T-helper 2 cell treated with Interferon-gamma antibody and Interleukin-4, amounts not matched to agents 5 μg/mL and 100 μg/mL, for 36 hours (primary cell): ENCODE results near the gene HRH4.

Experiments
- DNase-seq: peaks from one replicate; pipeline ENCODE4 v3.0.0; 2021; ENCODE audit warnings: low spot score
- H3K27ac Mint-ChIP-seq: one replicate; pipeline ENCODE4 v1.8.0; 2021; ENCODE audit warnings: mild to moderate bottlenecking, mixed read lengths
- H3K27me3 Mint-ChIP-seq: one replicate; pipeline ENCODE4 v1.8.0; 2021; ENCODE audit warnings: low read depth, mixed read lengths
- H3K36me3 Mint-ChIP-seq: one replicate; pipeline ENCODE4 v1.8.0; 2021; ENCODE audit warnings: low read depth, mixed read lengths
- H3K4me1 Mint-ChIP-seq: one replicate; pipeline ENCODE4 v1.8.0; 2021; ENCODE audit warnings: low read depth, mixed read lengths
- H3K4me3 Mint-ChIP-seq: one replicate; pipeline ENCODE4 v1.8.0; 2022; ENCODE audit warnings: mild to moderate bottlenecking, moderate library complexity, mixed read lengths
- H3K9me3 Mint-ChIP-seq: one replicate; pipeline ENCODE4 v1.8.0; 2021; ENCODE audit warnings: mixed read lengths

Gene HRH4

GRCh38 chr18:24502667-24503523 lies 42.5 kb downstream of the HRH4 start:
- DNase-seq, result no peak
- Mint-ChIP-seq H3K27me3 (peaks cover 5% of the 10 kb centered on the region), H3K4me3 (no peak overlapping the region), H3K9me3 (no peaks in the 10 kb centered on the region), H3K27ac (no peak overlapping the region), H3K4me1 (no peaks in the 10 kb centered on the region), H3K36me3 (no peaks in the 10 kb centered on the region)

- no peak overlapping the region for H3K4me3 Mint-ChIP-seq
- no peak for DNase-seq
- H3K4me1 Mint-ChIP-seq, result no peaks in the 10 kb centered on the region
- no peaks in the 10 kb centered on the region for H3K9me3 Mint-ChIP-seq
- H3K27me3 Mint-ChIP-seq, result peaks cover 2% of the 10 kb centered on the region
- H3K27ac Mint-ChIP-seq, result no peak overlapping the region
- no peaks in the 10 kb centered on the region for H3K36me3 Mint-ChIP-seq
These were observed 44.0 kb downstream of the HRH4 start for GRCh38 chr18:24504401-24504800.

GRCh38 chr18:24506175-24506574 lies 45.7 kb downstream of the HRH4 start:
- no peak overlapping the region for H3K27ac Mint-ChIP-seq
- no peak overlapping the region for H3K4me3 Mint-ChIP-seq
- H3K36me3 Mint-ChIP-seq, result no peaks in the 10 kb centered on the region
- peaks cover 2% of the 10 kb centered on the region for H3K27me3 Mint-ChIP-seq
- DNase-seq, result no peak
- no peaks in the 10 kb centered on the region for H3K9me3 Mint-ChIP-seq
- H3K4me1 Mint-ChIP-seq, result no peaks in the 10 kb centered on the region

- H3K27ac Mint-ChIP-seq, result no peak overlapping the region
- H3K4me1 Mint-ChIP-seq, result no peaks in the 10 kb centered on the region
- DNase-seq, result no peak
- H3K9me3 Mint-ChIP-seq, result no peaks in the 10 kb centered on the region
- no peak overlapping the region for H3K4me3 Mint-ChIP-seq
- H3K27me3 Mint-ChIP-seq, result no peaks in the 10 kb centered on the region
- no peaks in the 10 kb centered on the region for H3K36me3 Mint-ChIP-seq
These were observed 49.0 kb downstream of the HRH4 start for GRCh38 chr18:24509435-24509834.

GRCh38 chr18:24514439-24514838 lies 54.0 kb downstream of the HRH4 start:
- Mint-ChIP-seq H3K4me1 (no peaks in the 10 kb centered on the region), H3K9me3 (no peaks in the 10 kb centered on the region), H3K36me3 (no peaks in the 10 kb centered on the region), H3K4me3 (no peak overlapping the region), H3K27ac (no peak overlapping the region), H3K27me3 (no peaks in the 10 kb centered on the region)
- no peak for DNase-seq

GRCh38 chr18:24515721-24516120 lies 55.3 kb downstream of the HRH4 start:
- DNase-seq, result no peak
- H3K27ac Mint-ChIP-seq, result no peak overlapping the region
- H3K4me1 Mint-ChIP-seq, result no peaks in the 10 kb centered on the region
- no peak overlapping the region for H3K4me3 Mint-ChIP-seq
- H3K36me3 Mint-ChIP-seq, result no peaks in the 10 kb centered on the region
- no peaks in the 10 kb centered on the region for H3K27me3 Mint-ChIP-seq
- no peaks in the 10 kb centered on the region for H3K9me3 Mint-ChIP-seq

GRCh38 chr18:24516261-24516660 lies 55.8 kb downstream of the HRH4 start:
- H3K4me1 Mint-ChIP-seq, result no peaks in the 10 kb centered on the region
- no peak for DNase-seq
- no peak overlapping the region for H3K4me3 Mint-ChIP-seq
- H3K9me3 Mint-ChIP-seq, result no peaks in the 10 kb centered on the region
- no peak overlapping the region for H3K27ac Mint-ChIP-seq
- H3K27me3 Mint-ChIP-seq, result no peaks in the 10 kb centered on the region
- no peaks in the 10 kb centered on the region for H3K36me3 Mint-ChIP-seq

- H3K4me3 Mint-ChIP-seq, result no peak overlapping the region
These were observed 57.1 kb downstream of the HRH4 start for GRCh38 chr18:24517554-24517953.

GRCh38 chr18:24518596-24518995 lies 58.2 kb downstream of the HRH4 start:
- no peak overlapping the region for H3K4me3 Mint-ChIP-seq
- no peak for DNase-seq
- H3K4me1 Mint-ChIP-seq, result no peaks in the 10 kb centered on the region
- no peak overlapping the region for H3K27ac Mint-ChIP-seq
- no peaks in the 10 kb centered on the region for H3K27me3 Mint-ChIP-seq
- H3K9me3 Mint-ChIP-seq, result no peaks in the 10 kb centered on the region
- no peaks in the 10 kb centered on the region for H3K36me3 Mint-ChIP-seq

More at GRCh38 chr18:24517554-24517953, 57.1 kb downstream of the HRH4 start:
- no peaks in the 10 kb centered on the region for H3K27me3 Mint-ChIP-seq
- no peaks in the 10 kb centered on the region for H3K4me1 Mint-ChIP-seq
- H3K9me3 Mint-ChIP-seq, result no peaks in the 10 kb centered on the region
- no peak overlapping the region for H3K27ac Mint-ChIP-seq
- DNase-seq, result no peak
- H3K36me3 Mint-ChIP-seq, result no peaks in the 10 kb centered on the region
